ENCODE data around the gene EDRF1.
"Not testable (repeated sequence)": the region's sequence is repeated elsewhere in the genome, so short reads cannot be mapped to it uniquely, and the experiment has no call there.

Gene EDRF1

DNA sequence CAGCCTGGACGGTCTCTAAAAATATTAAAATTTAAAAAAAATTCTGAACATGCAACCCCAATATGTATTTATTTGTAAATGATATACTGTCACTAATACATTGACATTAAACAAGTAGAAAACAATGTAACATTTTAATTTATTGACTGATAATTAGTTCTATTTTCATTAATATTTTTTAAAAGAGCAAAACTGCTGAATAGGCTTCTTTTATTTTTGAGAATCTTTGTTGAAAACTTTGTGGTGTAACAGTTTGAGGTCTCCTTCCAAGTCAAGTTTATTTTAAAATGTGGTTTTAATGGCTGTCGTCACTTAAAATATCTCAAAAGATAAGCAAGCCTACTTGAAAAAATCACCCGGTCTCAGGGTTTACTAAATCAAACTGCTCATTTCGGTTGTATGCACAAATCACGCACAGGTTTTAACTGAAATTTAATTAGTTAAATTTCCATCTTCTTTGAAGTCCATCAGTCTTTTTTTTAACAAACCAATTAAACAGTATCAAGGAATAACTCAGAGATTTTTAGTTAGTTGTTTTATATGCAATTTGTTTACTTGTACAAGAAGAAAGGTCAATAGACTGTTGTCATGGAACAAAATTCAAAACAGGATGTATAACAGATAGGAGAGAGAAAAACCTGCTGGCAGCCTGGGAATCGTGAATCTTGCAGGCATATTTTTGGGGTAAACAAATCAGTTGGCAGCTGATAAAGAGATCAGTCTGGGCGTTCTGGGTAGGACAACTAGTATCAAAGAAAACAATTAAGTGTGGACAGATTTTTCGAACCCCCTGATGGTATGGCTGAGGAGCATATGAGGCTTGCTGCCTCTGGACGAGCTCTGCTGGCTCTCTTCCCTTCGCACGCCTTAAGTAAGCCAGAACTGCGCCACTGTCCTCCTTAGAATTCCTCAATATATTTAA lies 9.7 kb upstream of the EDRF1 start:
- no peak for DNase-seq

DNA sequence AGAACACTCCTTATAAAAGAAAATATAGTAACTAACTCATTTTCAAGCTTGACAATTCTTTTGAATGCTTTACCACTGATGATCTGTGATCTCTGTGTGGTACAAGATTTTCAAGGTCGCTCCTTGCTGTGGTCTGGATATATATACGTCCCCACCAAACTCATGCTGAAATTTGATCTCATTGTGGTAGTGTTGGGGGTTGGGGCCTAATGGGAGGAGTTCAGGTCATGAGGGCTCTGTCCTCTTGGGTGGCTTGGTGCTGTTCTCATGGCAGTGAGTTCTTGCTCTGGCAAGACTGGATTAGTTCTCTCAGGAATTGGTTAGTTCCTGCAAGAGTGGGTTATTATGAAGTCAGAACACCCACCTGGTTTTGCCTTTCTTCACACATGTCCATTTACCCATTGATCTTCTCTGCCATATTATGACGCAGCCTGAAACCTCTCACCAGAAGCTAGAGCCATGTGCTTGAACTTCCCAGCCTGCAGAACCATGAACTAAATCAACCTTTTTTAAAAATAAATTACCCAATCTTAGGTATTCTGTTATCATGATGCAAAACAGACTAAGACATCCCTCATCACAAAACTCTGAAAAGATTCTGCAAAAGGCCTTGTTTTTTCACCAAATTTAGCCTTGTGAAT lies 8.3 kb upstream of the EDRF1 start:
- DNase-seq: no peak

DNA sequence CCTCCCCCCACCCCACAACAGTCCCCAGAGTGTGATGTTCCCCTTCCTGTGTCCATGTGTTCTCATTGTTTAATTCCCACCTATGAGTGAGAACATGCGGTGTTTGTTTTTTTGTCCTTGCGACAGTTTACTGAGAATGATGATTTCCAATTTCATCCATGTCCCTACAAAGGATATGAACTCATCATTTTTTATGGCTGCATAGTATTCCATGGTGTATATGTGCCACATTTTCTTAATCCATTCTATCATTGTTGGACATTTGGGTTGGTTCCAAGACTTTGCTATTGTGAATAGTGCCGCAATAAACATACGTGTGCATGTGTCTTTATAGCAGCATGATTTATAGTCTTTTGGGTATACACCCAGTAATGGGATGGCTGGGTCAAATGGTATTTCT lies 4.8 kb upstream of the EDRF1 start:
- DNase-seq: not testable (repeated sequence)

DNA sequence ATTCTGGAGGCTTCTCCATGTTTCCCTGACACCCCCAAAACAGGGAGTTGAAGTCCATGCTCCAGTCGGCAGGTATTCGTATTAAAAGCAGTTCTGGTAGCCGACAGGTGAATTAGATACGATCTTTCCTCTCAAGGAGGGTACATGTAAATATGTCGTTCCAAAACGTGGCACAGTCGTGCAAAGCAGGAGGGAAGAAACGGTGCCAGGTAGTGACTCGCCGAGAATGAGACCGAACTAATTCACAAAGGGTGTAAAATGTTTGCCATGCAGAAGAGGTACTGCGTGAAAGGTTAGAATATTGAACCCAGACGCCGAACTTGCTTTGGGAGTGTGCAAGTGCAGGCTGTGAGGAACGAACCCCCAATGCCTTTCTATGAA lies 483 bp downstream of the EDRF1 start:
- no peak for DNase-seq

DNA sequence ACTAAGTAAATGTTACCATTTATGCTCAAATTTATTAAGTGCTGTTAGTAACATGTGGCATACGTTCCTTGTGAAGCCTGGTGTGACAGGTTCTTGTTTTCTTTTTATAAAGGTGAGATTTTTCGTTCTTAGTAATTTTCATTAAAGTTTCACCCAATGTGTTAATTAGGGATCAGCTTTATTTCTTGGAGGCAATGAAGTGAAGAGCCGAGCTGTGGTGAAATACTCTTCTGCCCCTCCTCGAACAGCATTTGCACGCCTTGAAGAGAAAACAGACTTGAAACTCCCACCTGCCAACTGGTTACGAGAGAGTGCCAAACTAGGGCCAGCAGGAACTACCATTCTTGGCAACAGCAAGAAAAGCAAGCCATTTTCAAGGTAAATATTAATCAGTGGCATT lies 1.5 kb downstream of the EDRF1 start:
- DNase-seq: no peak

DNA sequence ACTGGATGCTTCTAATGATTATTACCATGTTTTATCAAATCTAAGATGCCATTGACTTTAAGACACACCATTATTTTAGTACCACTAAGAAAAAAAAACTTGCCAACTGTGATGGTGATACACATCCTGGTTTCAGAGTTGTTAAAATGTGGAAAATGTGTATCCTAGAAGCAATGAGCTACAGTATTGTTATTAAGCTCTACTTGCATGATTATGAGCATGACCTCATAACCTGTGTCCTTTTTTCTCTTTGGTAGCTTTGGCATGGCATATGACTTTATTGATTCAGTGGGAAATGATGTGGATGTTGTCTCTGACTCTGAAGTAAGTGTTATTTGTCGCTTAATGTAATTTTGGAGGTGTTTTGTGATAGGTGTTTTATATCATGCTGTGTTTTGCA lies 3.3 kb downstream of the EDRF1 start:
- DNase-seq: no peak

DNA sequence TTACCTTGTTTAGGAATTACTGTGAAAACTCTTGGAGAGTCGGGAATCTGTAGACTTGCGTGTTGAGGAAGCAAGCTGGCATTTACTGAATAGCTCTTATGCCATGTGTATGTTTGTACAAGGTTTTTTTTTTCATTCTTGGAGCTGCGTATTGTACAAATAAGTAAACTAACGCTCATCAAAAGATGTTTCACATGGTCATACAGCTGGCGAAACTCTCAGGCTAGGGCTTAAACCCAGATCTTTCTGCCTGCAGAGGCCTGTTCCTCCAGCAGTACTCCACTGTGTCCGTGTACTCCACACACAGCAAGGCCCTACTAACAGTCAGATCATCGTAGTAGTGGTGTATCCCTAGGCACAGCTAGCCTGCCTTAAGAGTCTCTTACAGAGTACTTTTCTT lies 7.4 kb downstream of the EDRF1 start:
- DNase-seq: no peak

DNA sequence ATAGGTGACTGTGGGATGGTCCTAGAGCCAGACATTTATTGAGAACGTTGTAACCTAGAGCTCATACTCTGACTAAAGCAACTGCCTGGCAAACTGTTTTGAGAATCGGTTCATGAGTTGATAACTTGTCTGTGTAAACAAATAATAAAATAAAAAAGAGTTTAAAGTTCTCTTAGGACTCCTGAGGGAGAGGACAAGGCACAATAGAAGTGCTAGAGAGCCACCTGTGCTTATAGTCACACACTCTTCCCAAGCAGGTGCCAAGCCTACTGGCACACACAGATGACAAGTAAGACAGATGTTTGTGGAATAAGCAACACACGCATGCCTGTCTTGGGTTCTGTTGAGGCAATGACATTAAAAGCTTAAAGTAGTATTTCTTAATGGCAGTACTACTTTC lies 7.9 kb downstream of the EDRF1 start:
- no peak for DNase-seq

DNA sequence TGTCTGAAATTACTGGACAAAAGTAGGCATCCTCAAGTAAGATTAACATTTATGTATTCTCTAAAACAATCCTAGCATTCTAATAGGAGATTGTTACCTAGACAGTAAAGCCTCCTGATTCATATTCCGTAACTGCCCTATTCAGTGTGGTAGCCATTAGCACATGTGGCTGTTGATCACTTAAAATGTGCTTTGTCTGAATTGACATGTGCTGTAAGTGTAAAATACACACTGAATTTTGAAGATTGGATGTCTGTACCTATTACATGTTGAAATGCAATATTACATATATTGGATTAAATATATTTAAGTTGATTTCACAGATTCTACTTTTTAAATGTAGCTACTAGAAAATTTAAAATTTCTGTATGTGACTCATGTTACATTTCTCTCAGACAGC lies 14.6 kb downstream of the EDRF1 start:
- no peak for DNase-seq

DNA sequence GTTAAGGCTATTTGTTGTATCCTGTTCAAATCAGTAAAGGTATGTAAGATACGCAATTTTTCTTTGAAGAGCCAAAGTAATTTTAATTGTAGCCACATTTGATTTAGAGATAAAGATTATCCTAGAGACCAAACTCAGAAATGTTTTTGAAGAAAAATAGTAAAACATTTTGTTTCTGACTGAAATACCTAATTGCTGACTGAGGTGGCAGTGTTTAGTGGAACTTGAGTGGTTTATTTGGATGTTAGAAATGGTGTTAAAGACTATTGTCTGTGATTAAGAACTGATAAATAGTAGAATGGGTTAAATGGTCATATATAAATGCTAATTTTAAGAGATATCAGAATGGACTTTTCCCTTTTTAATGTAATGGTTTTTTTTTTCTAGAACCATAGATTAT lies 15.3 kb downstream of the EDRF1 start:
- no peak for DNase-seq

DNA sequence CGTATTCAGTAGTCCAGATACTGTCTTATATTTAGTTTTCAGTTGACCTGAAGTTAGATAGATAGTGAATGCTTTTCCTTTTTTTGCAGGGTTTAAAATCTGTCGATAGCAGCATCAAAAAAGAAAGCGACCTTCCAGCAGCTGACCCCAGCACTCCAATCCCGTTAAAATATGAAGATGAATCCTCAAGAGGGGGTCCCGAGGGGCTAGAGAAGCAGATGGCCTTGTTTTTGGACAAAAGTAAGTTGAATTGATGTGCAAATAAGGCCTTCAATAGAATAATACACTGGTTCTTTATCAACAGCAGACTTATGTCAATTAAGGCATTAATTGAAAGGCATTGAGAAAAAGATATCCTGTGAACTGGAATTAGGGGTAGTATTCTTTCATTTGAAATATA lies 18.7 kb downstream of the EDRF1 start:
- no peak for DNase-seq

DNA sequence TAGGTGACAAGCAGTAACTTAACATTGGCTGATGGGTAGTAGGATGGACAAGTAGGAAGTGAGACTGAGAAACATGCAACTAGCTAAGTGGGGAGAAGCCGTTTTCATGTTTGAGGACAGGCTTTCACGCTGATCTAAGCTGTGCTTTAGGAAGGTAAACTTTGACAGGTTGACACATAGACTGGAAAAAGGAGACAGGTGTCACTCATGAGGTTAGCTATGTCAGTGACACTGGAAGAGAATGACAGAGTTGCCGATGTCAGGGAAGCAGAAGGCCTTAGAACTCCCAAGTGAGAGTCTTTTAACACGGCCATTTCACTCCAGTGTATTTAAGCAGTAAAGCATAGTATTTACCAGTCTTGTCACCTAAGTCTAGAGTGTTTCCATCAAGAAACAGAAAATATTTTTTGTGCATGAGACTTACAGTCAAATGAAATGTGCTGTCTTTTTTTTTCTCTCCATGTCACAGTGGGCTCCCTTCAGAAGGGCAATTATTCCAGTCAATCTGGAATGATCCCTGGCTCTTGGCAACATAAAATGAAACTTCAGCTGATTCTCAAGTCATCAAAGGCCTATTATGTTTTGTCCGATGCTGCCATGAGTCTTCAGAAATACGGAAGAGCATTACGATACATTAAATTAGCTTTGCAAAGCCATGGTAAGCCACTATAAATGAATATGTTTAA lies 20.6 kb downstream of the EDRF1 start:
- DNase-seq: no peak

DNA sequence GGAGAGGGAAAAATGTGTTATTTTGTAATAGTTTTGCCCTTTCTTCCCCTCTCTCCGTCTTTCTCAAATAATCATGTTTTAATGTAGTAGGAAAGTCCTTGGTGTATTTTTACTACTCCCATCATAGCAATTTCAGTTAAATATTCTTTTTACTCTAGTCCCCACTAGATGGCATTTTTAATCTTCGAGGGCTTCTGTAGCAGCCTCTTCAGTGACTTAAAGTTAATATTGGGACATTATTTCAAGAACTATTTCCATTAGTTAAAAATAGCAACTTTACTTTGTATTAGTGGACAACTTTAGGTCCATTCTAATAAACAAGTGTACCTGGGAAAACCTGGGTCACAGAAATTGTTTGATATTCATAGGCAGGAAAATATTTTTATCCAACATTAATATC lies 23.0 kb downstream of the EDRF1 start:
- no peak for DNase-seq

DNA sequence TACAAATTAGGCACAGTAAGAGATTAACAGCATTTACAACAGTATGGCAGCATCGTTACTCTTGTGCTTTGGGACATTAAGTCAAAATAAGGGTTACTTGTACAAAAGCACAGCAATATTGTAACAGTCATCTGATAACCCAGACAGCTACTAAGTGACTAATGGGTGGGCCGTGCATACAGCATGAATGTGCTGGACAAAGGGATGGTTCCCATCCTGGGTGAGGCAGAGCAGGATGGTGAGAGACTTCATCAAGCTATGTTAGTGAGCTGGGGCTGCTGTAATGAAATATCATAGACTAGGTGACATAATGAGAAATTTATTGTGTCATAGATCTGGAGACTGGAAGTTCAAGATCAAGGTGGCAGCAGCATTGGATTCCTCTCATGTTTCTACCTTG lies 25.4 kb downstream of the EDRF1 start:
- DNase-seq: no peak

DNA sequence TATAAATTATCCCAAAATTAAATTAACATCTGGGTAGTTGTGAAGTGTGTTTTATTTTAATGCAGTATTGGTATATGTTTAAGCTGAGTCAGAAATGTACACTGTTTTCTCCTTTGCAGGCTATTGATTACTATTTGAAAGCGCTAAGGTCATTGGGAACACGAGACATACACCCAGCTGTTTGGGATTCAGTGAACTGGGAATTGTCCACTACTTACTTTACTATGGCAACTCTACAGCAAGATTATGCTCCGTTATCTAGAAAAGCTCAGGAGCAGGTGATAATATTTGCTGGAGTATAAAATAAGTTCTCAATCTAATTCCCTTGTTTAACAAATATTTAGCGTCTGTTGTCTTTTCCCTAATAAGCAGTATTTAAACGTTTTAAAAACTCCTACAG lies 27.9 kb downstream of the EDRF1 start:
- DNase-seq: no peak

DNA sequence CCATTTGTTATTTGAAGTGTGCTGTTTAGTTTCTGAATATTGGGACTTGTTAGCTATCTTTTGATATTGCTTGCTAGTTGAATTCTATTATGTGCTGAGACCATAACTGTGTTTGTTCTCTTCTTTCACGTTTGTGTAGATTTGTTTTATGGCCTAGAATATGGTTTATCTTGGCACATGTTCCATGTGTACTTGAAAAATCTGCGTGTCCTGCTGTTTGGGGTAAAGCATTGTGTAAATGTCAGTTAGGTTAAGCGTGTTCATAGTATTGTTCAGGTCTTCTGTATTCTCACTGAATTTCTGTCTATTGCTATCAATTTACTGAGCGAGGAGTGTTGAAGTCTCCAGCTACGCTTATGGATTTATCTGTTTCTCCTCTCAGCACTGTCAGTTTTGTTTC lies 36.7 kb downstream of the EDRF1 start:
- no peak for DNase-seq

DNA sequence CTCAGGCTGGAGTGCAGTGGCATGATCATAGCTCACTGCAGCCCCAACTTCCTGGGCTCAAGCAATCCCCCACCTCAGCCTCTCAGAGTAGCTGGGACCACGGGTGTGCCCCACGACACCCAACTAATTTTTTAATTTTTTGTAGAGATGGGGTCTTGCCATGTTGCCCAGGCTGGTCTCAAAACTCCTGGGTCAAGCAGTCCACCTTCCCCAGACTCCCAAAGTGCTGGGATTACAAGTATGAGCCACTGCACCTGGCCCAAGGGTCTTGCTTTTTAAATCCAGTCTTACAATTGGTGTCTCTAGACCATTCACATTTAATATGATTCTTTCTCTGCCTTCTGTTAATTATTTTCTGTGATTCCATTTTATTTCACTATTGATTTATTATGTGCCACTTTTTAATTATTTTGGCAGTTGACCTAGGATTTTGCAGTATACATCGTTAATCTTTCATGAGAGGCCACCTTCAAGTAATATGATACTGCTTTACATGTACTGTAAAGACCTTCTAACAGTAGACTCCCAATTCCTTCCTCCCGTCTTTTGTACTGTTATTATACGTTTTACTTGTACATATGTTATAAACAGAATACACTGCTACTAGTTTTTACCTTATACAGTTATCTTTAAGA lies 37.5 kb downstream of the EDRF1 start:
- no peak for DNase-seq

DNA sequence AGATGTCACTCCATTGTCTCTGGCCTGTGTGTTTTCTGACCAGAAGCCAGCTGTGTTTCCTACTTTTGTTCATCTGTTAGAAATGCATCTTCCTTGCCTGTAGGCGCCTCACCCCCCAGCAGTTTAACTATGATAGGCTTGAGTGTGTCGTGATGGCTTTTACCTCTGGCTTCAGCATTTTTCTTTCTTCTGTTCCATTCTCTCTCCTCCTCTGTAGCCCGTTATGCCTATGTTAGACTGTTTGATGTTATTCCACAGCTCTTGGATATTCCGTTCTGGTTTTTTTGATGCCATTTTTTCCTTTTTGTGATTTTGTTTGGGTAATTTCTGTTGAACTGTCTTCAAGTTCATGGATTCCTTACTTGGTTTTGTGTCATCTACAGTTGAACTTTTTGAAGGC lies 38.2 kb downstream of the EDRF1 start:
- no peak for DNase-seq

DNA sequence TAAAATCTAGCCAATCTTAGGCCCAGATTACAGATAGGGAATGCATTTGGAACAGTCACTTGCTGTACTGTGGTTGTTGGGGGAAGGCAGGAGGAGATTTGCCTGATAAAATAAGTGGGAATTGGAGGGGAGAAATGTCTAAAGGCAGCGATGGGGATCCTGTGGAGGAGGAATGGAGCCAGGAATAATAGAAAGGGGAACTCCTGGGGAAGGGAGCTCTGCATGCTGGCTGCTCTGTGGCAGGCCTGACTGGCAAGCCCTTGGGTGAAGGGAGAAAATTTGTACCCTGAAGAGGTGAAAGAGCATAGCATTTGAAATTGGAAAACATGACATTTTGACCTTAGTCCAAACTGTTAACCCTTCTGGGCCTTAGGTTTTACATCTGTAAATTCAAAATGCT lies 42.5 kb downstream of the EDRF1 start:
- DNase-seq: no peak

DNA sequence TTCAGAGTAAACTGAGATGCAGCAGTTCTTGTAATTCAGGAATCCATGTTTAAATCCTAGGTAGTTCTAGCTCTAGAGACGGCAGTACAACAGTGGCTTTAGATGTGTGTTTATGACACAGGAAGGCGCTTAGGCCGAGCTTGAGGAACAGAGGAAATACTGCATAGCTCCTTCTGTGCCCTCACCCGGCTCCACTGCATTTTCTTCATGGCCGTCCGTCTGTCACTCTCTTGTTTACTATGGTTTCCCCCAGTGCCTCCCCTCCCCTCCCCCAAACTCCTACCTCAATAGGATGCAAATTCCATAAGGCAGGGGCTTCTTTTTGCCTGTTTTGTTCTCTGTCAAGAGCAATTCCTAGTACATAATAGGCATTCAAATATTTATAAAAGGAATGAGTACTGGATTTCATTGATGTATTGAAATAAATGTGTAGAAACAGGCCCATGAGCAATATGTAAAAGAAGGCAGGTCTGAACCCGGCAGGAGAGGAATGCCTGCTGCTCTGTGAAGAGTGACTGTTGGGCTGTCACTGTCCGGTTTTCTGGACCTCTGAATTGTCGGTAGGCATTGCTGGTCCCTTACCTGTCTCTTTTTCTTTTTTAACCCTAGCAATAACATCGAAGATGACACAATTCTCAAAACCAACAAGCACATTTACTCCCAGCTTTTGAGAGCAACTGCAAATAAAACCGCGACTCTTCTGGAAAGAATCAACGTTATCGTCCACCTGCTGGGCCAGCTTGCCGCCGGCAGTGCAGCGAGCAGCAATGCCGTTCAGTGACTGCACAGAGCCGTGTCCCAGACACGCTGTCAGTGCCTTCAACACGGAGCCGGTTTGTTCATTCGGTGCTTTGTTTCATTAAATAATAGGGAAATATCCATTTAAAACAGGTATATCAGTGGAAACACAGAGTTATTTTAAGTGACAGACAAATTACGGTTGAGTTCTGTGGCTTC lies 43.5 kb downstream of the EDRF1 start:
- no peak for DNase-seq

DNA sequence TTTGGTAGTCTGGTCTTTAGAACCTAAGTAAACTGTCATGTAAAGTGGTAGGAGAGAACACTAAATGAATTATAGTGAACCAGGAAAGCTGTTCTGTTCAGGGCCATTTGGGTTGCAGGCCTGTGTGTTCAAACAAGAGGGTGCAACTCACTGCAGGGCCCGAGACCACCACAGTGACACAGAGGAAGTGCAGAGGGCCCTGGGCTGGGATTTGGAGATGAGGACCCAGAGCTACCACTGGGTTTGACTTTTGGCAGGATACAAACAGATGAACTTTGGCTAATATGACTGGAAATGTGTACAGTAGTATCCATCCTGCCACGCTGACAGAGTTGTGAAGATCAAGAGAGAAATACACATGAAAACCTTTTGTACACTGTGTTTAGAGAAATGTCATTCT lies 46.3 kb downstream of the EDRF1 start:
- DNase-seq: no peak

DNA sequence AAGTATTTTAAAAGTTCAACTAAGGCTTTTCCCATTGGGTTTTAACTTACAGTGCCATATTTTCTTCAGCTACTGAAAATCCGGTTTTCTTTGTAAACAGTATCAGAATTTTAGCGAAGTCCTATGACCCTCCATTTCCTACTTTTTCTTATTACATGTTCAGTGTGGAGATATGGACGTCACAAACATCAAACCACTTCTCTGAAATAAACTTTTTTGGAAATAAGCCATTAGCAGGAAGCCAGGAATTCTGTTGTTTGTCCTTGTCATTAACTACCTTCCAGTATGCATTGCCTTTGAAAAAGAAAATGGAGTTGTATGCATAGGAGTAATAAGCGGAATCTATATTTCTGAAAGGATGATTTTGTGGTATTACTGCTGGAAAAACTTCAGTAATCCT lies 47.0 kb downstream of the EDRF1 start:
- no peak for DNase-seq
